Upper lobe of left lung (tissue), 6 donors: ENCODE results near the gene NDUFA8. TPM values are rescaled to one million over a fixed set of nuclear protein-coding genes. Genes with fewer than 3 reads are reported as not detected.

Experiments used
- ATAC-seq, 2 donors: fragments of 200-7000 bp; cut with Tn5 transposase; one replicate each; pipeline ENCODE4 v1.9.1; 2022; ENCODE audit warnings: mild to moderate bottlenecking in 2 of 2, moderate library complexity in 2 of 2; ENCODE audit not compliant: low FRiP score in 2 of 2
- DNase-seq, 2 donors: peaks; one replicate each; pipeline ENCODE4 v3.0.0-alpha.2; 2019 to 2020
- H3K27ac ChIP-seq, 4 donors: fragments of 200-600 bp; sonication (generic); one replicate each; pipeline ENCODE4 v1.5.1; 2016 to 2019
- H3K27me3 ChIP-seq, 4 donors: fragments of 200-600 bp; sonication (generic); one replicate each; pipeline ENCODE4 v1.5.1; 2017 to 2019
- H3K36me3 ChIP-seq, 4 donors: fragments of 200-600 bp; sonication (generic); one replicate each; pipeline ENCODE4 v1.5.1; 2016 to 2019
- H3K4me1 ChIP-seq, 4 donors: fragments of 200-600 bp; sonication (generic); one replicate each; pipeline ENCODE4 v1.5.1; 2018 to 2019
- H3K4me3 ChIP-seq, 4 donors: fragments of 200-600 bp; sonication (generic); one replicate each; pipeline ENCODE4 v1.5.1; 2017 to 2019; ENCODE audit warnings: mild to moderate bottlenecking in 2 of 4, moderate library complexity in 1 of 4
- H3K9me3 ChIP-seq, 4 donors: fragments of 200-600 bp; sonication (generic); one replicate each; pipeline ENCODE4 v1.5.1; 2018 to 2019
- CTCF ChIP-seq, 6 experiments: fragments of 450-650 bp in 4 of 6; fragments of 200-600 bp in 2 of 6; sonication (generic) in 2 of 6; IDR thresholded peaks; one replicate each; pipeline ENCODE4 v1.5.1; 2016 to 2019; ENCODE audit warnings: antibody characterized with exemption in 6 of 6
- EP300 ChIP-seq, 4 donors: sonication (generic); formaldehyde crosslinking; IDR thresholded peaks; one replicate each; pipeline ENCODE4 v1.5.1; 2017; ENCODE audit warnings: antibody characterized with exemption in 4 of 4, control low read depth in 2 of 4
- POLR2A ChIP-seq, 4 donors: fragments of 450-650 bp; IDR thresholded peaks; one replicate each; pipeline ENCODE4 v1.5.1; 2016 to 2017; ENCODE audit warnings: antibody characterized with exemption in 4 of 4, mild to moderate bottlenecking in 2 of 4
- POLR2AphosphoS5 ChIP-seq, 2 donors: sonication (generic); formaldehyde crosslinking; IDR thresholded peaks; one replicate each; pipeline ENCODE4 v1.5.1; 2017; ENCODE audit warnings: antibody characterized with exemption in 2 of 2
- WGBS, 2 donors: methylation state at CpG; one replicate each; pipeline ENCODE4 v1.1.5; 2017 to 2018; 5-methylcytosine and 5-hydroxymethylcytosine counted together
- total RNA-seq, 6 donors: library from RNA; depleted of rRNA in 4 of 6; stranded (reverse); fragments of >200 nt in 4 of 6; gene quantifications; one replicate each; pipeline versions ENCODE4 v1.1.0 to v1.2.1, GENCODE V29; 2016 to 2021
- donor health status: DM: no; HTN: no; CAD: no; lungs with moderate emphysema.
- donor health status: DM: no; HTN: yes; CAD: no; lungs with severe emphysema.

Gene NDUFA8
- total RNA-seq, 6 donors from 2014 or later, result 25.6 to 46.5 (median 35.5) TPM

- ATAC-seq (no peak), DNase-seq (peak; percentile 40 to 83)
- Histone ChIP-seq H3K27me3 (peaks cover 0 to 15% (median 6%) of the 10 kb centered on the region in 4 donors), H3K4me3 (no peak overlapping the region), H3K27ac (no peak overlapping the region), H3K9me3 (no peaks in the 10 kb centered on the region), H3K36me3 (no peaks in the 10 kb centered on the region), H3K4me1 (peaks cover 20 to 48% (median 36%) of the 10 kb centered on the region in 4 donors)
- TF ChIP-seq EP300 (IDR thresholded peaks at IDR 0.05), result peak in 3 of 4 donors; percentile 2 to 52 (median 27)
- TF ChIP-seq POLR2A (IDR thresholded peaks at IDR 0.05), result no peak
- peak; percentile 60 to 77 for TF ChIP-seq POLR2AphosphoS5 (IDR thresholded peaks at IDR 0.05)
- 51 to 62% methylated on average over 8 to 17 of the region's 24 CpGs for WGBS, 2 donors
Measured at GRCh38 chr9:122128007-122128968, 31.3 kb downstream of the NDUFA8 start.

- 71 to 72% methylated on average over 4 to 9 of the region's 10 CpGs for WGBS, 2 donors
- Histone ChIP-seq H3K9me3 (no peaks in the 10 kb centered on the region), H3K4me3 (no peak overlapping the region), H3K27ac (peak overlapping the region in 1 of 4 donors; percentile 2), H3K4me1 (peaks cover 20 to 51% (median 36%) of the 10 kb centered on the region in 4 donors), H3K36me3 (no peaks in the 10 kb centered on the region), H3K27me3 (peaks cover 0 to 15% (median 6%) of the 10 kb centered on the region in 4 donors)
- no peak for TF ChIP-seq EP300 (IDR thresholded peaks at IDR 0.05)
- no peak for TF ChIP-seq CTCF (IDR thresholded peaks at IDR 0.05)
- TF ChIP-seq POLR2A (IDR thresholded peaks at IDR 0.05), result no peak
- TF ChIP-seq POLR2AphosphoS5 (IDR thresholded peaks at IDR 0.05), result no peak
- ATAC-seq (no peak), DNase-seq (no peak)
Measured at GRCh38 chr9:122127396-122127798, 32.2 kb downstream of the NDUFA8 start.

- Histone ChIP-seq H3K27ac (peak overlapping the region in 1 of 4 donors; percentile 2), H3K4me3 (peak overlapping the region in 3 of 4 donors; percentile 7 to 36 (median 27)), H3K36me3 (no peaks in the 10 kb centered on the region), H3K9me3 (no peaks in the 10 kb centered on the region), H3K27me3 (peaks cover 0 to 15% (median 6%) of the 10 kb centered on the region in 4 donors), H3K4me1 (peaks cover 20 to 50% (median 36%) of the 10 kb centered on the region in 4 donors)
- 8 to 12% methylated on average over 45 to 54 of the region's 64 CpGs for WGBS, 2 donors
- DNase-seq, result peak in 1 of 2 donors; percentile 84
- ATAC-seq, result no peak
- TF ChIP-seq POLR2A (IDR thresholded peaks at IDR 0.05) (no peak), EP300 (IDR thresholded peaks at IDR 0.05) (no peak), POLR2AphosphoS5 (IDR thresholded peaks at IDR 0.05) (no peak), CTCF (IDR thresholded peaks at IDR 0.05) (no peak)
Measured at GRCh38 chr9:122126331-122127261, 33.0 kb downstream of the NDUFA8 start.

GRCh38 chr9:122125509-122126330, 33.9 kb downstream of the NDUFA8 start:
- H3K36me3 ChIP-seq, result no peaks in the 10 kb centered on the region
- ATAC-seq, result no peak
- 47% methylated on average over 9 to 19 of the region's 21 CpGs for WGBS, 2 donors
- TF ChIP-seq CTCF (IDR thresholded peaks at IDR 0.05) (no peak), POLR2A (IDR thresholded peaks at IDR 0.05) (no peak), POLR2AphosphoS5 (IDR thresholded peaks at IDR 0.05) (no peak), EP300 (IDR thresholded peaks at IDR 0.05) (no peak)
- H3K9me3 ChIP-seq, result no peaks in the 10 kb centered on the region
- H3K4me3 ChIP-seq, result no peak overlapping the region
- H3K4me1 ChIP-seq, result peaks cover 18 to 45% (median 35%) of the 10 kb centered on the region in 4 donors
- H3K27me3 ChIP-seq, result peaks cover 0 to 15% (median 6%) of the 10 kb centered on the region in 4 donors
- DNase-seq, result no peak
- peak overlapping the region in 1 of 4 donors; percentile 2 for H3K27ac ChIP-seq
